Measurements from ENCODE around the gene RHBDL3. TPM values are rescaled to one million over a fixed set of nuclear protein-coding genes. Genes with fewer than 3 reads are reported as not detected.

The RHBDL3 gene
- total and polyA plus RNA-seq, 3 experiments from 2014 or later, result 0.20 to 0.33 TPM; not detected in 1

- DNase-seq, result peak in 1 of 5 donors; percentile 30
- ChIA-PET POLR2A (interaction anchor here (1.3 kb wide), 1 partner anchor 18 kb away, joined by 3 read pairs; the partner anchor contains the start of gene C17orf75), CTCF (interaction anchor here (1.3 kb wide), 1 partner anchor 120 kb away, joined by 3 read pairs; the partner anchor contains the start of gene PSMD11)
- peaks cover under 1 to 20% (median 8%) of the 10 kb centered on the region in 3 donors for H3K4me1 Mint-ChIP-seq
- no peaks in the 10 kb centered on the region for H3K9me3 ChIP-seq (ENCODE audit: low read length)
- H3K27me3 ChIP-seq (ENCODE audit: insufficient read depth, low read length, poor library complexity, severe bottlenecking), result no peaks in the 10 kb centered on the region
- no peak overlapping the region for H3K27ac ChIP-seq (ENCODE audit: low read depth, low read length)
- peaks cover 11% of the 10 kb centered on the region for H3K4me1 ChIP-seq (ENCODE audit: insufficient read depth, low read length)
- H3K4me3 ChIP-seq (ENCODE audit: low read length), result peak overlapping the region; percentile 8
- H3K9me3 Mint-ChIP-seq, result no peaks in the 10 kb centered on the region
- peak overlapping the region in 5 of 7 donors; percentile 31 to 66 (median 53) for H3K4me3 Mint-ChIP-seq
- no peaks in the 10 kb centered on the region for H3K36me3 ChIP-seq (ENCODE audit: insufficient read depth, low read length)
- H3K27ac Mint-ChIP-seq, result peak overlapping the region in 5 of 8 donors; percentile 5 to 91 (median 60)
- no peaks in the 10 kb centered on the region for H3K27me3 Mint-ChIP-seq
- no peaks in the 10 kb centered on the region for H3K36me3 Mint-ChIP-seq
These were observed 58.3 kb downstream of the RHBDL3 start for GRCh38 chr17:32323811-32324491.

GRCh38 chr17:32327911-32328310 lies 62.3 kb downstream of the RHBDL3 start:
- H3K4me1 ChIP-seq (ENCODE audit: insufficient read depth, low read length), result peaks cover 33% of the 10 kb centered on the region
- no peaks in the 10 kb centered on the region for H3K27me3 ChIP-seq (ENCODE audit: insufficient read depth, low read length, poor library complexity, severe bottlenecking)
- Mint-ChIP-seq H3K4me3 (no peak overlapping the region), H3K4me1 (peaks cover 22 to 38% (median 23%) of the 10 kb centered on the region in 3 donors), H3K27me3 (no peaks in the 10 kb centered on the region), H3K36me3 (peaks cover 0 to 5% (median 0%) of the 10 kb centered on the region in 3 donors), H3K27ac (peak overlapping the region in 2 of 8 donors; percentile 56 to 74), H3K9me3 (no peaks in the 10 kb centered on the region)
- DNase-seq, result no peak
- no peaks in the 10 kb centered on the region for H3K36me3 ChIP-seq (ENCODE audit: insufficient read depth, low read length)
- H3K27ac ChIP-seq (ENCODE audit: low read depth, low read length), result no peak overlapping the region
- no peaks in the 10 kb centered on the region for H3K9me3 ChIP-seq (ENCODE audit: low read length)
- ChIA-PET POLR2A (no interaction called here), CTCF (interaction anchor here (3.4 kb wide), 1 partner anchor 9 kb away, joined by 15 read pairs; no protein-coding TSS in a partner anchor)
- no peak overlapping the region for H3K4me3 ChIP-seq (ENCODE audit: low read length)

- Histone ChIP-seq H3K36me3 (ENCODE audit: insufficient read depth, low read length) (peaks cover 7% of the 10 kb centered on the region), H3K4me3 (ENCODE audit: low read length) (no peak overlapping the region), H3K9me3 (ENCODE audit: low read length) (no peaks in the 10 kb centered on the region), H3K4me1 (ENCODE audit: insufficient read depth, low read length) (peaks cover 22% of the 10 kb centered on the region), H3K27me3 (ENCODE audit: insufficient read depth, low read length, poor library complexity, severe bottlenecking) (no peaks in the 10 kb centered on the region), H3K27ac (ENCODE audit: low read depth, low read length) (no peak overlapping the region)
- H3K27ac Mint-ChIP-seq, result peak overlapping the region; percentile 35 to 91 (median 67)
- peaks cover 0 to 25% (median 7%) of the 10 kb centered on the region in 3 donors for H3K36me3 Mint-ChIP-seq
- no peak overlapping the region for H3K4me3 Mint-ChIP-seq
- ChIA-PET POLR2A (interaction anchor here (0.6 kb wide), 1 partner anchor 136 kb away, joined by 3 read pairs; no protein-coding TSS in a partner anchor), CTCF (interaction anchor here (0.8 to 3.4 kb wide), 2 partner anchors 11 kb away, joined by 3 to 15 read pairs; no protein-coding TSS in a partner anchor)
- no peaks in the 10 kb centered on the region for H3K27me3 Mint-ChIP-seq
- peaks cover 20 to 22% (median 22%) of the 10 kb centered on the region in 3 donors for H3K4me1 Mint-ChIP-seq
- no peaks in the 10 kb centered on the region for H3K9me3 Mint-ChIP-seq
- DNase-seq, result no peak
These were observed 64.5 kb downstream of the RHBDL3 start for GRCh38 chr17:32330147-32330546.

GRCh38 chr17:32331243-32332040 lies 65.8 kb downstream of the RHBDL3 start:
- H3K4me3 ChIP-seq (ENCODE audit: low read length), result no peak overlapping the region
- peaks cover 16% of the 10 kb centered on the region for H3K36me3 ChIP-seq (ENCODE audit: insufficient read depth, low read length)
- H3K9me3 Mint-ChIP-seq, result no peaks in the 10 kb centered on the region
- ChIA-PET CTCF (interaction anchor here (1.0 to 3.4 kb wide), 2 partner anchors 9 to 12 kb away, joined by 3 to 15 read pairs; no protein-coding TSS in a partner anchor), POLR2A (interaction anchor here (0.9 kb wide), 1 partner anchor 10 kb away, joined by 3 read pairs; no protein-coding TSS in a partner anchor)
- peaks cover 0 to 36% (median 7%) of the 10 kb centered on the region in 3 donors for H3K36me3 Mint-ChIP-seq
- H3K27ac ChIP-seq (ENCODE audit: low read depth, low read length), result no peak overlapping the region
- H3K4me1 ChIP-seq (ENCODE audit: insufficient read depth, low read length), result peaks cover 22% of the 10 kb centered on the region
- H3K27me3 ChIP-seq (ENCODE audit: insufficient read depth, low read length, poor library complexity, severe bottlenecking), result no peaks in the 10 kb centered on the region
- no peaks in the 10 kb centered on the region for H3K27me3 Mint-ChIP-seq
- peak overlapping the region; percentile 45 to 93 (median 77) for H3K27ac Mint-ChIP-seq
- no peak for DNase-seq
- no peaks in the 10 kb centered on the region for H3K9me3 ChIP-seq (ENCODE audit: low read length)
- H3K4me1 Mint-ChIP-seq, result peaks cover 20 to 22% (median 22%) of the 10 kb centered on the region in 3 donors
- H3K4me3 Mint-ChIP-seq, result peak overlapping the region in 6 of 7 donors; percentile 28 to 74 (median 52)

GRCh38 chr17:32333187-32333586 lies 67.6 kb downstream of the RHBDL3 start:
- Mint-ChIP-seq H3K4me3 (no peak overlapping the region), H3K27me3 (no peaks in the 10 kb centered on the region)
- POLR2A ChIA-PET, result no interaction called here

GRCh38 chr17:32335046-32335445 lies 69.4 kb downstream of the RHBDL3 start:
- Histone ChIP-seq H3K4me1 (ENCODE audit: insufficient read depth, low read length) (peaks cover 16% of the 10 kb centered on the region), H3K4me3 (ENCODE audit: low read length) (no peak overlapping the region), H3K36me3 (ENCODE audit: insufficient read depth, low read length) (peaks cover 22% of the 10 kb centered on the region), H3K27me3 (ENCODE audit: insufficient read depth, low read length, poor library complexity, severe bottlenecking) (no peaks in the 10 kb centered on the region), H3K9me3 (ENCODE audit: low read length) (no peaks in the 10 kb centered on the region), H3K27ac (ENCODE audit: low read depth, low read length) (no peak overlapping the region)
- ChIA-PET POLR2A (no interaction called here), CTCF (interaction anchor here (1.7 kb wide), 1 partner anchor 15 kb away, joined by 4 read pairs; no protein-coding TSS in a partner anchor)
- no peaks in the 10 kb centered on the region for H3K9me3 Mint-ChIP-seq
- peaks cover 0 to 63% (median 10%) of the 10 kb centered on the region in 3 donors for H3K36me3 Mint-ChIP-seq
- H3K27ac Mint-ChIP-seq, result peak overlapping the region in 1 of 8 donors; percentile 18
- H3K4me3 Mint-ChIP-seq, result no peak overlapping the region
- H3K27me3 Mint-ChIP-seq, result no peaks in the 10 kb centered on the region
- no peak for DNase-seq
- peaks cover 19 to 22% (median 21%) of the 10 kb centered on the region in 3 donors for H3K4me1 Mint-ChIP-seq

More at GRCh38 chr17:32333187-32333586, 67.6 kb downstream of the RHBDL3 start:
- Histone ChIP-seq H3K4me3 (ENCODE audit: low read length) (no peak overlapping the region), H3K27me3 (ENCODE audit: insufficient read depth, low read length, poor library complexity, severe bottlenecking) (no peaks in the 10 kb centered on the region), H3K4me1 (ENCODE audit: insufficient read depth, low read length) (peaks cover 22% of the 10 kb centered on the region), H3K9me3 (ENCODE audit: low read length) (no peaks in the 10 kb centered on the region), H3K36me3 (ENCODE audit: insufficient read depth, low read length) (peaks cover 22% of the 10 kb centered on the region), H3K27ac (ENCODE audit: low read depth, low read length) (no peak overlapping the region)
- CTCF ChIA-PET, result interaction anchor here (1.8 kb wide), 1 partner anchor 15 kb away, joined by 3 read pairs; no protein-coding TSS in a partner anchor
- Mint-ChIP-seq H3K27ac (no peak overlapping the region), H3K4me1 (peaks cover 20 to 22% (median 22%) of the 10 kb centered on the region in 3 donors), H3K36me3 (peaks cover 0 to 49% (median 10%) of the 10 kb centered on the region in 3 donors), H3K9me3 (no peaks in the 10 kb centered on the region)
- DNase-seq, result no peak

GRCh38 chr17:32335687-32336086 lies 70.1 kb downstream of the RHBDL3 start:
- H3K4me3 ChIP-seq (ENCODE audit: low read length), result no peak overlapping the region
- Mint-ChIP-seq H3K4me1 (peaks cover 13 to 18% (median 15%) of the 10 kb centered on the region in 3 donors), H3K27ac (peak overlapping the region in 1 of 8 donors; percentile 45), H3K9me3 (no peaks in the 10 kb centered on the region), H3K36me3 (peaks cover 0 to 64% (median 10%) of the 10 kb centered on the region in 3 donors), H3K4me3 (no peak overlapping the region), H3K27me3 (no peaks in the 10 kb centered on the region)
- CTCF ChIA-PET, result interaction anchor here (1.7 kb wide), 1 partner anchor 16 kb away, joined by 4 read pairs; no protein-coding TSS in a partner anchor
- H3K9me3 ChIP-seq (ENCODE audit: low read length), result no peaks in the 10 kb centered on the region
- no peak overlapping the region for H3K27ac ChIP-seq (ENCODE audit: low read depth, low read length)
- peaks cover 22% of the 10 kb centered on the region for H3K36me3 ChIP-seq (ENCODE audit: insufficient read depth, low read length)
- H3K4me1 ChIP-seq (ENCODE audit: insufficient read depth, low read length), result peaks cover 10% of the 10 kb centered on the region
- no peaks in the 10 kb centered on the region for H3K27me3 ChIP-seq (ENCODE audit: insufficient read depth, low read length, poor library complexity, severe bottlenecking)
- POLR2A ChIA-PET, result no interaction called here
- no peak for DNase-seq

All from CD8-positive, alpha-beta memory T cell (primary cell).